B cell (primary cell): ENCODE results near the gene LSM4. TPM values are rescaled to one million over a fixed set of nuclear protein-coding genes. Genes with fewer than 3 reads are reported as not detected.
A peak's percentile ranks its signal among the peaks of the same experiment; 100 is the strongest.

Experiments used
- ATAC-seq: fragments of 200-7000 bp; cut with Tn5 transposase; one replicate; pipeline ENCODE4 v1.10.0; 2021; ENCODE audit warnings: low read depth, mild to moderate bottlenecking, moderate number of reproducible peaks, moderate library complexity
- CTCF ChIA-PET: fragments of 350-600 bp; sonication (Branson Sonifier 250); formaldehyde crosslinking; loops from one replicate; lab custom pipeline; 2021; ENCODE audit warnings: antibody characterized with exemption, inconsistent platforms; lab: Charles Lee
- POLR2A ChIA-PET: fragments of 350-600 bp; sonication (Branson Sonifier 250); formaldehyde crosslinking; loops from one replicate; lab custom pipeline; 2021; ENCODE audit warnings: antibody characterized with exemption; lab: Charles Lee
- DNase-seq: peaks from one replicate; pipeline ENCODE4 v3.0.0; 2013
- H2AFZ ChIP-seq: 2 replicates; pipeline ENCODE4 v1.6.1; 2012; ENCODE audit warnings: mild to moderate bottlenecking, low read depth, low read length; ENCODE audit not compliant: insufficient read depth, poor library complexity, severe bottlenecking
- H3K27ac ChIP-seq, 2 donors: 1 replicate in 1 of 2; 2 replicates in 1 of 2; pipeline ENCODE4 v1.5.1; 2012 to 2013; ENCODE audit warnings: low read length in 2 of 2, mild to moderate bottlenecking in 2 of 2, moderate library complexity in 1 of 2
- H3K27me3 ChIP-seq, 4 experiments: fragments of 200-600 bp in 1 of 4; sonication (generic) in 1 of 4; replicated peaks in 1 of 4; 1 replicate in 2 of 4; 2 replicates in 2 of 4; pipeline versions ENCODE4 v1.6.1 to v1.7.0; 2013 to 2016; ENCODE audit warnings: low read length in 3 of 4, mild to moderate bottlenecking in 2 of 4, mixed read lengths in 1 of 4, moderate library complexity in 1 of 4; ENCODE audit not compliant: insufficient read depth in 4 of 4, control insufficient read depth in 3 of 4; ENCODE audit errors: control extremely low read depth in 1 of 4
- H3K36me3 ChIP-seq, 2 experiments: replicated peaks in 1 of 2; 1 replicate in 1 of 2; 2 replicates in 1 of 2; pipeline versions ENCODE4 v1.6.1 to v1.7.1; 2013; ENCODE audit warnings: low read length in 1 of 2; ENCODE audit not compliant: insufficient read depth in 2 of 2, control insufficient read depth in 1 of 2; ENCODE audit errors: control extremely low read depth in 1 of 2, extremely low read depth in 1 of 2
- H3K4me1 ChIP-seq, 2 donors: fragments of 200-600 bp in 1 of 2; sonication (generic) in 1 of 2; 1 replicate in 1 of 2; 2 replicates in 1 of 2; pipeline versions ENCODE4 v1.5.1 to v1.6.1; 2013 to 2017; ENCODE audit warnings: low read length in 2 of 2; ENCODE audit not compliant: control insufficient read depth in 2 of 2, insufficient read depth in 2 of 2
- H3K4me2 ChIP-seq: replicated peaks from 2 replicates; pipeline ENCODE3; 2012; ENCODE audit warnings: mild to moderate bottlenecking, low read depth, low read length; ENCODE audit not compliant: poor library complexity, severe bottlenecking
- H3K4me3 ChIP-seq, 5 experiments: fragments of 200-600 bp in 1 of 5; sonication (generic) in 1 of 5; 1 replicate in 3 of 5; 2 replicates in 2 of 5; pipeline versions ENCODE4 v1.5.1 to v1.7.0; 2011 to 2016; ENCODE audit warnings: low read length in 4 of 5, mild to moderate bottlenecking in 4 of 5, low read depth in 2 of 5, control low read depth in 1 of 5, moderate library complexity in 1 of 5; ENCODE audit not compliant: insufficient read depth in 1 of 5; ENCODE audit errors: control extremely low read depth in 1 of 5, extremely low read depth in 1 of 5
- H3K79me2 ChIP-seq: fragments of 200-600 bp; sonication (generic); one replicate; pipeline ENCODE4 v1.6.0; 2016; ENCODE audit warnings: low read length; ENCODE audit not compliant: control insufficient read depth, insufficient read depth
- H3K9ac ChIP-seq: fragments of 200-600 bp; sonication (generic); 2 replicates; pipeline ENCODE4 v1.6.1; 2017; ENCODE audit warnings: mild to moderate bottlenecking, low read length, moderate library complexity
- H3K9me3 ChIP-seq, 3 donors: one replicate each; pipeline versions ENCODE4 v1.6.1 to v1.7.1; 2013; ENCODE audit warnings: low read length in 2 of 3; ENCODE audit not compliant: control insufficient read depth in 2 of 3, insufficient read depth in 1 of 3; ENCODE audit errors: control extremely low read depth in 1 of 3
- H4K20me1 ChIP-seq: 2 replicates; pipeline ENCODE4 v1.6.0; 2012; ENCODE audit warnings: mild to moderate bottlenecking, low read length; ENCODE audit not compliant: insufficient read depth, control insufficient read depth, poor library complexity, severe bottlenecking
- H3K27ac Mint-ChIP-seq: one replicate; pipeline ENCODE4 v1.8.0; 2021; ENCODE audit warnings: mixed read lengths
- H3K27me3 Mint-ChIP-seq: one replicate; pipeline ENCODE4 v1.8.0; 2021; ENCODE audit warnings: mixed read lengths
- H3K4me1 Mint-ChIP-seq: one replicate; pipeline ENCODE4 v1.8.0; 2021; ENCODE audit warnings: mixed read lengths
- H3K4me3 Mint-ChIP-seq: one replicate; pipeline ENCODE4 v1.8.0; 2021; ENCODE audit warnings: mixed read lengths
- H3K9me3 Mint-ChIP-seq: one replicate; pipeline ENCODE4 v1.8.0; 2022; ENCODE audit warnings: mixed read lengths; ENCODE audit not compliant: insufficient read depth
- CTCF ChIP-seq: fragments of 200-600 bp; IDR thresholded peaks from one replicate; pipeline ENCODE4 v1.8.0; 2022; ENCODE audit warnings: antibody characterized with exemption, mild to moderate bottlenecking
- EZH2 ChIP-seq: IDR thresholded peaks from 2 replicates; pipeline ENCODE4 v1.6.1; 2012; ENCODE audit warnings: borderline replicate concordance, low read depth, mild to moderate bottlenecking, moderate library complexity, low read length; ENCODE audit not compliant: insufficient read depth, poor library complexity, severe bottlenecking
- WGBS: methylation state at CpG from one replicate; pipeline ENCODE4 v1.1.5; 2013; ENCODE audit warnings: missing lambda C conversion rate; ENCODE audit not compliant: insufficient coverage; 5-methylcytosine and 5-hydroxymethylcytosine counted together
- intact Hi-C: fragments of 100-400 bp; cut with micrococcal nuclease; formaldehyde crosslinking; loops from one replicate; pipeline ENCODE4 v1.10.0; 2022
- polyA plus RNA-seq: library from polyadenylated mRNA; depleted of rRNA; stranded (reverse); fragments of >200 nt; gene quantifications from 2 replicates; pipeline ENCODE4 v1.2.3, GENCODE V29; 2012
- total RNA-seq, 2 donors: library from RNA; stranded (reverse); fragments of 120-200 nt in 1 of 2; gene quantifications; 1 replicate in 1 of 2; 2 replicates in 1 of 2; pipeline versions ENCODE4 v1.2.3 to v1.2.4, GENCODE V29; 2013 to 2022

Gene LSM4
- total and polyA plus RNA-seq, 2 donors (not counting 1 experiment from before 2014, with no cell fraction given) = 66.3 to 86.1 TPM

- no peak overlapping the region for H3K9ac ChIP-seq
- ChIA-PET POLR2A (no interaction called here), CTCF (interaction anchor here (0.6 kb wide), 1 partner anchor 124 kb away, joined by 3 read pairs; no protein-coding TSS in a partner anchor)
- Mint-ChIP-seq H3K9me3 (no peaks in the 10 kb centered on the region), H3K4me1 (peaks cover 1% of the 10 kb centered on the region), H3K27me3 (no peaks in the 10 kb centered on the region), H3K4me3 (no peak overlapping the region), H3K27ac (no peak overlapping the region)
- no peak overlapping the region for H3K4me3 ChIP-seq
- H3K27me3 ChIP-seq = no peaks in the 10 kb centered on the region
- no peak for ATAC-seq
- no peak for DNase-seq
- no peak for TF ChIP-seq EZH2
- TF ChIP-seq CTCF = no peak
- peaks cover 93% of the 10 kb centered on the region for H4K20me1 ChIP-seq
- H3K4me2 ChIP-seq = no peak overlapping the region
- peaks cover 0 to 64% of the 10 kb centered on the region in 2 experiments for H3K36me3 ChIP-seq
- no peaks in the 10 kb centered on the region for H3K9me3 ChIP-seq
- H3K4me1 ChIP-seq = no peaks in the 10 kb centered on the region
- H2AFZ ChIP-seq = no peak overlapping the region
- H3K79me2 ChIP-seq = peaks cover 92% of the 10 kb centered on the region
- H3K27ac ChIP-seq = no peak overlapping the region
- 97% methylated on average over 23 of the region's 23 CpGs for WGBS
- intact Hi-C loops = no loop called here
Measured at GRCh38 chr19:18264971-18265540, 57.8 kb downstream of the LSM4 start.

- H3K79me2 ChIP-seq = peaks cover 86% of the 10 kb centered on the region
- H3K27me3 ChIP-seq = no peaks in the 10 kb centered on the region
- H3K36me3 ChIP-seq = peaks cover 0 to 64% of the 10 kb centered on the region in 2 experiments
- Mint-ChIP-seq H3K4me3 (no peak overlapping the region), H3K27ac (no peak overlapping the region), H3K4me1 (peaks cover 1% of the 10 kb centered on the region), H3K9me3 (no peaks in the 10 kb centered on the region), H3K27me3 (no peaks in the 10 kb centered on the region)
- H2AFZ ChIP-seq = no peak overlapping the region
- H3K4me3 ChIP-seq = no peak overlapping the region
- H4K20me1 ChIP-seq = peaks cover 96% of the 10 kb centered on the region
- DNase-seq (peak; percentile 53), ATAC-seq (no peak)
- ChIA-PET CTCF (no interaction called here), POLR2A (no interaction called here)
- no peaks in the 10 kb centered on the region for H3K4me1 ChIP-seq
- H3K9ac ChIP-seq = no peak overlapping the region
- no peak overlapping the region for H3K4me2 ChIP-seq
- WGBS = 96% methylated on average over 23 of the region's 23 CpGs
- intact Hi-C loops = no loop called here
- H3K9me3 ChIP-seq = no peaks in the 10 kb centered on the region
- no peak overlapping the region for H3K27ac ChIP-seq
- TF ChIP-seq CTCF (no peak), EZH2 (no peak)
Measured at GRCh38 chr19:18264137-18264854, 58.6 kb downstream of the LSM4 start.
